PFSK-1 (cell line): ENCODE results near the gene FGF11.

Experiments used
- FOXP2 ChIP-seq: optimal IDR thresholded peaks from 2 replicates; pipeline ENCODE3; 2011; ENCODE audit warnings: borderline replicate concordance, control low read depth, inconsistent platforms; ENCODE audit not compliant: insufficient read depth; ENCODE audit errors: extremely low read length, extremely low read depth
- POLR2AphosphoS5 ChIP-seq: IDR thresholded peaks from 2 replicates; pipeline ENCODE4 v1.6.1; 2012; ENCODE audit warnings: low read depth, mild to moderate bottlenecking, control low read depth, low read length, moderate library complexity
- TF ChIP-seq, protein P1 (sequence below), 2 experiments: IDR thresholded peaks; 2 replicates each; pipeline versions ENCODE4 v1.6.1 to v1.8.0; 2011 to 2012; ENCODE audit warnings: low read depth in 2 of 2, low read length in 2 of 2, control low read depth in 1 of 2, inconsistent platforms in 1 of 2, mild to moderate bottlenecking in 1 of 2, moderate library complexity in 1 of 2; ENCODE audit not compliant: insufficient read depth in 1 of 2

DNA sequence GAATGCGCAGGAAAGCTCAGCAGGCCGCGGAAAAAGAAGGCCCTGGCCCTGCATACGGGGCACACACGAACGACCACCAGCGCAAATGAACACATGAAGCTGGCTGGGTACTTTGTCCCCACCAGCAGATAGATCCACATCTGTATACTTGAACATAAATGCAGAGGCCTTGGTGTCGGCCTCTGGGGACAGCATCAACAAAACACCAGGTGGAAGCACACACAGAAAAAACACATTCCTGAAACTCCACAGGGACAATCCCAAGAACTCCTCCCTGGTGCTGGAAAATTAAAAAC is 40.7 kb downstream of the FGF11 start:
- TF ChIP-seq, protein P1, sequence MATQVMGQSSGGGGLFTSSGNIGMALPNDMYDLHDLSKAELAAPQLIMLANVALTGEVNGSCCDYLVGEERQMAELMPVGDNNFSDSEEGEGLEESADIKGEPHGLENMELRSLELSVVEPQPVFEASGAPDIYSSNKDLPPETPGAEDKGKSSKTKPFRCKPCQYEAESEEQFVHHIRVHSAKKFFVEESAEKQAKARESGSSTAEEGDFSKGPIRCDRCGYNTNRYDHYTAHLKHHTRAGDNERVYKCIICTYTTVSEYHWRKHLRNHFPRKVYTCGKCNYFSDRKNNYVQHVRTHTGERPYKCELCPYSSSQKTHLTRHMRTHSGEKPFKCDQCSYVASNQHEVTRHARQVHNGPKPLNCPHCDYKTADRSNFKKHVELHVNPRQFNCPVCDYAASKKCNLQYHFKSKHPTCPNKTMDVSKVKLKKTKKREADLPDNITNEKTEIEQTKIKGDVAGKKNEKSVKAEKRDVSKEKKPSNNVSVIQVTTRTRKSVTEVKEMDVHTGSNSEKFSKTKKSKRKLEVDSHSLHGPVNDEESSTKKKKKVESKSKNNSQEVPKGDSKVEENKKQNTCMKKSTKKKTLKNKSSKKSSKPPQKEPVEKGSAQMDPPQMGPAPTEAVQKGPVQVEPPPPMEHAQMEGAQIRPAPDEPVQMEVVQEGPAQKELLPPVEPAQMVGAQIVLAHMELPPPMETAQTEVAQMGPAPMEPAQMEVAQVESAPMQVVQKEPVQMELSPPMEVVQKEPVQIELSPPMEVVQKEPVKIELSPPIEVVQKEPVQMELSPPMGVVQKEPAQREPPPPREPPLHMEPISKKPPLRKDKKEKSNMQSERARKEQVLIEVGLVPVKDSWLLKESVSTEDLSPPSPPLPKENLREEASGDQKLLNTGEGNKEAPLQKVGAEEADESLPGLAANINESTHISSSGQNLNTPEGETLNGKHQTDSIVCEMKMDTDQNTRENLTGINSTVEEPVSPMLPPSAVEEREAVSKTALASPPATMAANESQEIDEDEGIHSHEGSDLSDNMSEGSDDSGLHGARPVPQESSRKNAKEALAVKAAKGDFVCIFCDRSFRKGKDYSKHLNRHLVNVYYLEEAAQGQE (IDR thresholded peaks at IDR 0.05; ENCODE audit: insufficient read depth in 1 of 2, low read depth in 2 of 2, low read length in 2 of 2): no peak
- no peak for TF ChIP-seq POLR2AphosphoS5
- no peak for TF ChIP-seq FOXP2
